Body of pancreas (tissue), 4 donors: ENCODE data around the gene PKNOX2. TPM values are rescaled to one million over a fixed set of nuclear protein-coding genes. Genes with fewer than 3 reads are reported as not detected.

Experiments
- ATAC-seq: fragments of 150-250 bp; one replicate; pipeline ENCODE4 v1.9.1; 2016
- DNase-seq, 4 donors: peaks; one replicate each; pipeline ENCODE4 v3.0.0-alpha.2; 2019
- H3K27ac ChIP-seq, 4 donors: fragments of 200-600 bp; sonication (generic); 1 replicate in 3 of 4; 2 replicates in 1 of 4; pipeline versions ENCODE4 v1.5.1 to v1.6.1; 2016 to 2019; ENCODE audit warnings: mild to moderate bottlenecking in 1 of 4, mixed read lengths in 1 of 4, moderate library complexity in 1 of 4
- H3K27me3 ChIP-seq, 2 donors: fragments of 200-600 bp; sonication (generic); one replicate each; pipeline ENCODE4 v1.6.0; 2016; ENCODE audit warnings: mild to moderate bottlenecking in 1 of 2
- H3K36me3 ChIP-seq, 2 donors: fragments of 200-600 bp; sonication (generic); replicated peaks in 1 of 2; 2 replicates each; pipeline ENCODE4 v1.5.1; 2016; ENCODE audit warnings: low read depth in 2 of 2; ENCODE audit not compliant: insufficient read depth in 1 of 2
- H3K4me1 ChIP-seq: fragments of 200-600 bp; sonication (generic); one replicate; pipeline ENCODE4 v1.6.0; 2016
- H3K4me3 ChIP-seq, 2 donors: fragments of 200-600 bp; sonication (generic); 1 replicate in 1 of 2; 2 replicates in 1 of 2; pipeline ENCODE4 v1.5.1; 2016 to 2019
- H3K9me3 ChIP-seq, 3 donors: fragments of 200-600 bp; sonication (generic); 1 replicate in 2 of 3; 2 replicates in 1 of 3; pipeline ENCODE4 v1.5.1; 2016
- CTCF ChIP-seq, 7 experiments: fragments of 450-650 bp in 4 of 7; fragments of 200-600 bp in 3 of 7; sonication (generic) in 3 of 7; IDR thresholded peaks; one replicate each; pipeline ENCODE4 v1.5.1; 2016 to 2019; ENCODE audit warnings: antibody characterized with exemption in 7 of 7
- POLR2A ChIP-seq, 3 donors: fragments of 450-650 bp; IDR thresholded peaks; one replicate each; pipeline ENCODE4 v1.6.1; 2016; ENCODE audit warnings: antibody characterized with exemption in 3 of 3, mild to moderate bottlenecking in 2 of 3
- WGBS, 2 donors: methylation state at CpG; one replicate each; pipeline ENCODE4 v1.1.5; 2017; 5-methylcytosine and 5-hydroxymethylcytosine counted together
- intact Hi-C: fragments of 100-400 bp; cut with DNase I; formaldehyde crosslinking; loops from one replicate; pipeline ENCODE4 v1.15.1; 2023
- total RNA-seq, 2 donors: library from RNA; depleted of rRNA; stranded (reverse); fragments of >200 nt; gene quantifications; one replicate each; pipeline ENCODE4 v1.1.0, GENCODE V29; 2016

PKNOX2 gene
- total RNA-seq, 2 donors from 2014 or later: 4.2 to 4.9 TPM

DNA sequence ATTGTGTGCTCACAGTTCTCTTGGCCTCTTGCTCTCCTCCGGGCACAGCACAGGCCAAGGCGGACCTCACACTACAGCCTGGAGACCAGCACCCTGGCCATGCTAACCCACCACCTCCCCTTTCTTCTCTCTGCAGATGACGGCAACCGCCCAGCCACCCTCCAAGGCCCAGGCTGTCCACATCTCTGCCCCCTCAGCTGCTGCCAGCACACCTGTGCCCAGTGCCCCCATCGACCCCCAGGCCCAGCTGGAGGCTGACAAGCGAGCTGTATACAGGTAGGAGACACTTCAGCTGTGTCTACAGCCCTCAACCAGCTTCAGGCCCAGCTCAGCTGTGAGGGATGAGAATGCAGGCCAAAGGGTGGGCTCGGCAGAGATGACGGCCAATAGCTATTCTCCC lies 203.2 kb downstream of the PKNOX2 start:
- Histone ChIP-seq H3K4me1 (peaks cover 3% of the 10 kb centered on the region), H3K27ac (no peak overlapping the region), H3K27me3 (no peaks in the 10 kb centered on the region), H3K36me3 (no peaks in the 10 kb centered on the region), H3K9me3 (no peaks in the 10 kb centered on the region), H3K4me3 (no peak overlapping the region)
- TF ChIP-seq CTCF (IDR thresholded peaks at IDR 0.05): no peak
- no peak for TF ChIP-seq POLR2A (IDR thresholded peaks at IDR 0.05)
- 79 to 89% methylated on average over 7 to 8 of the region's 8 CpGs for WGBS, 2 donors
- DNase-seq: no peak
- intact Hi-C loops: no loop called here
- no peak for ATAC-seq

DNA sequence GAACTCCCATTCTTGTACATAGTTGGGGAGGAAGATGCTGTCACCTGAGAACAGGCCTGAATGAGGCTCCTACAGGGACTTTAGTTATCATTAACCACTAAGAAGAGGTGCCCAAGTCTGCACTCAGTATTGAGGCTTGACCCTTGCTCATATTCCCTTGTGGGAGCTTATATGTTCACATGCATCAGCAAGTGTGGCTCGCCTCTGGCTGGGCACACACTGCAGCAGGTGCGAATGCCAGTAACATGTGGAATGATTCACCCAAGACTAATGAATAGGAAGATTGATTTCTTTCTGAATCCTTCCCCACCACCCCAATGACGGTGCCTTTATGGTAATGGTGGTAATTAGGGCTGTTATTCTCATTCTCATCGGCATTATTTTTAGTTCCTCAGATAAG lies 204.2 kb downstream of the PKNOX2 start:
- ATAC-seq: no peak
- TF ChIP-seq CTCF (IDR thresholded peaks at IDR 0.05) (no peak), POLR2A (IDR thresholded peaks at IDR 0.05) (no peak)
- H3K27ac ChIP-seq: no peak overlapping the region
- no peaks in the 10 kb centered on the region for H3K27me3 ChIP-seq
- 74 to 76% methylated on average over 4 of the region's 4 CpGs for WGBS, 2 donors
- peaks cover 8% of the 10 kb centered on the region for H3K4me1 ChIP-seq
- no peaks in the 10 kb centered on the region for H3K9me3 ChIP-seq
- intact Hi-C loops: no loop called here
- H3K36me3 ChIP-seq: no peaks in the 10 kb centered on the region
- no peak overlapping the region for H3K4me3 ChIP-seq
- no peak for DNase-seq

DNA sequence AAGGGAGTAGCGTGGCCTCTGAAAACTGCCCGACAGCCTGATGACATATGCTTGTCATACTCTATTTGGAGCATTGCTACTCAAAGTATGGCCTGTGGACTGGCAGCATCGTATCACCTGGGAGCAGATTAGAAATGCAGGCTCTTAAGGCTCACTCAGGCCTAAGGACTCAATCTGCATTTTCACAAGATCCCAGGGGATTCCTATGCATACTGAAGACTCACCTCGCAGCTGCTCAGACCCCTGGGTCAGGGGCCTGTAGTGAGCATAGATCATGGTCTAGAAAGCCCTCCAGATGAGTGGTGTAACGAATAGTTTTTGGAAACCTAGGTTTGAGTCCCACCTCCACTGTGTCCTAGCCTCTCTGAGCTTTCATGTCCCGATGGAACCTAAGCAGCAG lies 205.3 kb downstream of the PKNOX2 start:
- Histone ChIP-seq H3K36me3 (no peaks in the 10 kb centered on the region), H3K4me1 (peaks cover 17% of the 10 kb centered on the region), H3K27me3 (no peaks in the 10 kb centered on the region), H3K9me3 (no peaks in the 10 kb centered on the region), H3K4me3 (no peak overlapping the region), H3K27ac (no peak overlapping the region)
- DNase-seq: no peak
- no peak for TF ChIP-seq CTCF (IDR thresholded peaks at IDR 0.05)
- no peak for TF ChIP-seq POLR2A (IDR thresholded peaks at IDR 0.05)
- WGBS, 2 donors: 91 to 93% methylated on average over 5 to 6 of the region's 6 CpGs
- no peak for ATAC-seq
- intact Hi-C loops: no loop called here

- intact Hi-C loops: no loop called here
- 69 to 79% methylated on average over 16 to 18 of the region's 18 CpGs for WGBS, 2 donors
- Histone ChIP-seq H3K36me3 (no peaks in the 10 kb centered on the region), H3K4me1 (peaks cover 23% of the 10 kb centered on the region), H3K9me3 (no peaks in the 10 kb centered on the region), H3K27me3 (no peaks in the 10 kb centered on the region), H3K27ac (no peak overlapping the region), H3K4me3 (no peak overlapping the region)
- TF ChIP-seq CTCF (IDR thresholded peaks at IDR 0.05) (no peak), POLR2A (IDR thresholded peaks at IDR 0.05) (no peak)
- DNase-seq: no peak
- no peak for ATAC-seq
Observed at GRCh38 chr11:125370561-125371389, 206.2 kb downstream of the PKNOX2 start.

GRCh38 chr11:125371431-125371935 lies 206.9 kb downstream of the PKNOX2 start:
- TF ChIP-seq CTCF (IDR thresholded peaks at IDR 0.05) (no peak), POLR2A (IDR thresholded peaks at IDR 0.05) (no peak)
- H3K36me3 ChIP-seq: no peaks in the 10 kb centered on the region
- peaks cover 26% of the 10 kb centered on the region for H3K4me1 ChIP-seq
- no peaks in the 10 kb centered on the region for H3K9me3 ChIP-seq
- no peak overlapping the region for H3K27ac ChIP-seq
- H3K4me3 ChIP-seq: no peak overlapping the region
- 57 to 81% methylated on average over 11 of the region's 11 CpGs for WGBS, 2 donors
- intact Hi-C loops: no loop called here
- DNase-seq: no peak
- H3K27me3 ChIP-seq: no peaks in the 10 kb centered on the region
- no peak for ATAC-seq
